GM18511 (cell line): ENCODE measurements around the gene ETS2.

Experiments used
- ATAC-seq: cut with Tn5 transposase; IDR thresholded peaks from one replicate; pipeline ENCODE4 v1.9.1; 2021; ENCODE audit warnings: mild to moderate bottlenecking, moderate library complexity; ENCODE audit not compliant: unreplicated experiment

The ETS2 gene

DNA sequence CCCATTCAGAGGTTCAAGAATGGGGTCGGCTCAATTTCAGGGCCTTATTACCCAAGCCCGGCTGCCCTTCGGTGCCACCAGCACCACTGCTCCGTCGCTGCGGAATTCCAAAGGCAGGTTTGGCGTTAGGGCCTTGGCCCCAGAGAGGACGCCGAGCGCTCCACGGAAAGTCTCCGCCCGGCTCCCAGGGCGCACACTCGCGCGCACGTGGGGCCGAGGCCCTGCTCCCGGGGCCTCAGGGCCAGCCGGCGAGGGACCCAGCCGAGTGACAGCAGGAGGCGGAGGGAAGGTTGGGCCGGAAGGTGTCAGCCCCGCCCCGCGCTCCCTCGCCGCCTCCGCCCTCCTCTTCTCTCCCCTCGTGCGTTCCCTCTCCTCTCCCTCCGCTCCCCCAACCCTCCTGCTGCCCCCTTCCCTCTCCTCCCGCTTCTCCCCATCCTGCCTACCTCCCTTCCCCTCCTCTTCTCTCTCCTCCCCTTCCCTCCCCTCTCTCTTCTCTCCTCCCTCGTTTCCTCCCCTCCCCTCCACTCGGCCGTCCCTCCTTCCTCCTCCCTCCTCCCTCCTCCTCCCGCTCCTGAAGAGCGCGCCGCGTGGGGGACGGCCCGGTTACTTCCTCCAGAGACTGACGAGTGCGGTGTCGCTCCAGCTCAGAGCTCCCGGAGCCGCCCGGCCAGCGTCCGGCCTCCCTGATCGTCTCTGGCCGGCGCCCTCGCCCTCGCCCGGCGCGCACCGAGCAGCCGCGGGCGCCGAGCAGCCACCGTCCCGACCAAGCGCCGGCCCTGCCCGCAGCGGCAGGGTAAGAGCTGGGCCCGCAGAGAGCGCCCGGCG, at the start of gene ETS2:
Gene ETS2 (plus strand): TSS at position 602 of the 825 bp plus-strand sequence. CDS start 4,106 bp downstream, outside the sequence.
- ATAC-seq, result peak; percentile 76

DNA sequence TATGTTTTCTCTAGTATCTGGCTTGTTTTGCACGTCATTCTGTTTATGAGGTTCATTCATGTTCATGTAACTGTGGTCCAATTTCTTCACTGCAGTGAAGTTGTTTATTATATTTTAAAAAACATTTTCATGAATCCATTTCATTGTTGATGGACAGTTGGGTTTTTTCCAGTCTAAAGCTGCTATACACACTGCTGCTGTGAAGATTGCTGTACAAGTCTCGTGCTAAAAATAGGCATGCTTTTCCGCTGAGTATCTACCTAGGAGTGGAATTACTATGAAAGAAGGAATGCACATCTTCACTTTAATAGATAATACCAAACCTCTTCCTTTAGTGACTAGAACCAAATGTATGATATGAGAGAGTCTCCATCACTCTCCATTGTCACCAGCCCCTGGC, 49.0 kb upstream of the ETS2 start:
- ATAC-seq, result no peak

DNA sequence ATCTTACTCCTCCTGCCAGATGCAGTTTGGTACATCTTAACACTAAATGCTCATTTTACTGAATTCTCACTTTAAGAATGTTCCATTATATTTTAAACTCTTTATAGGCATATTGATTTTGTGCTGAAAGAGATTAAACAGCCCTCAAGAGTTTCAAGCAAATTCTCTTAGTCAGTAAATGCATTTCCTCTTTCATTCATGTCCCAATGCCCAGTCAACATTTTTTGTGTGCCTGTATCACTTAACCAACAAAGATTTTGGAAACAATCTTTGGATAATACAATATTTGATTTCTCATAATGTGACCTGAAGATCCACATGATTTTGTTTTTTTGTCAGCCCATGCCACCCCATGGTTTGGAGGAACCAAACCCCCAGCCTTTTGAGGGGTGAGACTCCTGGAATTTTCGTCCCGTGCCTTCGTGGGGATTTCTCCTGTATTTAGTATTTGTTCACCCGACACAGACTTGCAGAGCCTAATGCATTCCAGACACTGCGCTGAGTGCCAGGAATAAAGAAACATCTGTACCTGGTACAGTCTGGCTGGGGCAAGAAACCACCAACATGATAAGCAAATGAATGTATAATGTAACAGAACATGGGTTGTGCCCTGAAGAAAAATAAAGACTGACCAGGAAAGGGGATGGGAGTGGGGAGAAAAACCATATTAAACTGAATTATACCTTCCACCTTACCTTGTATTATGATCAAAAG, 47.1 kb upstream of the ETS2 start:
- no peak for ATAC-seq

DNA sequence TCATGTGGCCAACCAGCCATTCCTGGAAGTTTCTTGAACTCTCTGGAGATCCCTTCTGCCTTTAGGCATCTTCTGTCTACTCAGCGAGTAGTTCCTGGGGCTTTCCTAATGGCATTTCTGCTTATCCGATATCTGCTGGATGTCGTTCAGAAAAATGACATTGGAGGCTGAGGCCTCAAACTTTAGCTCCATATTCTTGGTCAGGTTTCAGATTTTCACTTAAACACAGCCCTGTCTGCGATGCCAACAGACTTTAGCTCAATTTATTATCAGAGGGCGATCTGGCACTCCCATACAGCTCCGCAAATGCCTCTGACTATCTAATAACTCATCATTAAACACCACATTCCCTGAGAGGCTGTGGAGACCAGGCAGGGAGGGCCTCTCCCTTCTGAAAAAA, 46.3 kb upstream of the ETS2 start:
- ATAC-seq, result no peak

DNA sequence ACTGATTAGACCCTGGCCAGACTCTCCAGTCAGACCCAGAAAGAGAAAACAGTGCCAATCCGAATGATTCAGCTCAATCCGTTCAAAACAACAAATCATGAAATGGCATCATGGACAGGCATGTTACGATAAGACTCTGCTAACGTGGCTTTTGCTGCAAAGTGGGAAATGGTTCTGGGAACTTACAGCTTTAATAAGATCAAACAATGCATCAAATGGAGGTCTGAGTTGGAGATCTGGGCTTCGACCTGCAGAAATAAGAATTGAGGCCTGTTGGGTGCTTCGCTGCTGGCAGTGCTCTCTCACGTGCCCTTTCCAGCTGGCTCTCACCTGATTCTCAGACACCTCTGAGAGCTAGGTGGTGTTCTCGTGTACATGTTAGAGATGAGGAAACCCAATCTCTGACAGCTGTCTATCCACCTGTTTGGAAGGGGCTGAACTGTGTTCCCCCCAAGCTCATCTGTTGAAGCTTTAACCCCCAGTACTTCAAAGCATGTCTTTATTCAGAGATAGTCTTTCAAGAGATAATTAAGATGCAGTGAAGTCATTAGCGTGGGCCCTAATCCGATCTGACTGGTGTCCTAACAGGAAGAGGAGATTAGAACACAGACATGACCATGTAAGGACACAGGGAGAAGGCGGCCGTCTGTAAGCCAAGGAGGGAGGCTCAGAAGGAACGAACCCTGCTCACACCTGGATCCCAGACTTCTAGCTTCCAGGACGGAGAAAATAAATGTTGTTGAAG, 45.5 kb upstream of the ETS2 start:
- no peak for ATAC-seq

DNA sequence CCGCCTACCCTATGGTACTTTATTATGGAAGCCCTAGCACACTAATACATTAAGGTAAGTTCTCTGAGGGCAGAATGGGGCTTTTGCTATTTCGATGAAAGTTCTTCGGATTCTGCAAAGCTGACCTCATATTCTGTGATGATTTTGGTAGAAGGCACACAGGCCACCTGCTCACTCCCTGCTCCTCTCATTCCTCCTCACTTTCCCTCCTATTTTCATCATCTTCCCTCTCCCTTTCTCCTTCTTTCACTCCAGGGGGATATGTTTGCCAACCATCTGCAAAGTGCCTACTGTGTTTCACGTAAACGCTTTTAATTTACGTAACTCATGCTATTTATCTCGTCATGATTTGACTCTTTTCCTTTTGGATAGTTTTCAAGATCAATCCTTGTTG, 45.0 kb upstream of the ETS2 start:
- no peak for ATAC-seq

DNA sequence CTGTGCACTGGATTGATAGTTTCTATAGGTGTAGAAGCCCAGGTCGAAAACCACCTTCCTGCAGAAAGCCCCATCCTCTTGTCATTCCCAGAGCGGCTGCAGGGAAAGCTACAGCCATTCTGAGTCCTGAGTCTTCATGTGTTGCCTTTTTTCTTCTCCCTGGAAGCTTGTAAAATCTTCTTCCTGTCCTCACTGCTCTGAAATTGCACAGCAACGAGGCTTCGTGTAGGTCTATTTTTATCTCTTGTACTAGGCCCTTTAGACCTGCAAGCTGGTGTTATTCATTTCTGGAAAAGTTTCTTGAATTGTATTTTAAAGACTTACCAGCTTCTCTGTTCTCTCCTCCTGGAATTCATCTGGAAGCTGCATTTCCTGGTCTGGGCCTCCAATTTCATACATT, 44.2 kb upstream of the ETS2 start:
- ATAC-seq, result no peak

DNA sequence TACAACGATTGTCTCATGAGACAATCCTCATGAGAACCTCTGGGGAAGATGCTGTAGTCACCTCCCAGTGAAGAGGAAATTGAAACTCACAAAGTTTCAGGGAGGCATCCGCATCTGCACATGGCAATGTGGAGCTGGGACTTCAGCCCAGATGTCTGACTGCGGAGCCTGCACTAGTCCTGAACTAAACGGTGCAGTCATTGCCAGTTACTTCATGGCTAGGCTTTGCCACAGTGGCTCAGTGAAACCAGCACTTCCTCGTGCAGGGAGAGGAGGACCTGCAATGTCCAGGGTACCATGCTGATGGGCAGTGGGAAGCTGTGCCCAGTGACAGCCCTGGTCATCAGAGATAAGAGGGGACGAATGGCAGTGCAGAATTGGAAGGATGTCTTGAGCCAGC, 40.7 kb upstream of the ETS2 start:
- ATAC-seq, result no peak

DNA sequence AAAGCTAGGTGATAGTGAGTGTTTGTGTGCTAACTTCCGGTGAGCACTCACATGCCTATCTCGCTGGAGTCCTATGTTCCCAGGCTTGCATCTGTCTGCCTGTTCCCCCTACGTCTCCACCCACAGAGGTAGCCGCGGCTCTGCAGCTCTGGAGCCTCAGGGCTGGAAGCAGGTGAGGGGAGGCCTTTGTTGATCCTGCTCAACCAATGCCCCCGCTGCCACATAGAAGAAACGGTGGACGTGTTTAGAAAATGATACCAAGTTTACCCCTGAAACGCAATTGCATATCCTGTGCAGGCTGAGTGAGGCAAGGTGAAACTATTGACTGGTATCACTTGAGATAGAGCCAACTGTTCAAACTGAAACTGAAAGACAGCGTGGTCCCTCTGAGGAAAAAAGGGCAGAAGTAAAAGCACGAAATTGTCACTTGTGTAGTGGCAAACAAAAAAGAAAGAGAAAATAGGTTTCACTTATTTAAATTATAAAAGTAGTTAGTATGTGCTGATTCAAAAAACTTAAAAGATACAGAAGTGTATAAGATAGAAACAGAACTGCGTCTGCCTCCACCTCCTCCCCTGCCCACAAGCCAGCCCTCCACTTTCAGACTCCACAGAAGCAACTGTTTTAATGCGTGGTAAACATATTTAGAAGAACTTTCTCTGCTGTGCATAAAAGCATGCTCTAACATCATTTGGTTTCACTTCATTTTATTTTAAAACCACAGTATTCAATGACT, 38.6 kb upstream of the ETS2 start:
- peak; percentile 98 for ATAC-seq

DNA sequence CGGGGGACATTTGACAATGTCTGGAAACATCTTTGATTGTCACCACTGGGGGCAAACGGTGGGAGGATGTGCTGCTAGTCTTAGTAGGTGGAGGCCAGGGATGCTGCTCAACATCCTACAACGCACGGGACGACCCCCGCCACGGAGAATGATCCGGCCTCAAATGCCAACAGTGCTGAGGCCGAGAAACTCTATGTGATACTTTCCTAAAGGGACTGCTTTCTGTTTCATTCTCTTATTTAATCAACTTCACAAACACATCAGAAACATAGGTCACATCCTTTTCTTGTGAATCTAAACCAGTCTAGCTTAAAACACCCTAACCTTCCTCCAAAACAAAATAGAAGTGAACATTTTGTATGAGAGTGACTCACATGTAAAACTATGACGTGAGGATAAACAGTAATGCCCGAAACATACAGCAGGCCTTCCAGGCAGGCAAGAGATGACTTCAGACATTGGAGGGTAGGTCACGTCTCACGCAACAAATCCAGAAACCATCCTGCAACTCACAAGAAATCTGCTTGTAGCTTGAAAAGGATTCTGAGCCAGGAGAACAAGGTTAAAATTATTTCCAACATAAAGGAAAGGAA, 37.2 kb upstream of the ETS2 start:
- no peak for ATAC-seq

DNA sequence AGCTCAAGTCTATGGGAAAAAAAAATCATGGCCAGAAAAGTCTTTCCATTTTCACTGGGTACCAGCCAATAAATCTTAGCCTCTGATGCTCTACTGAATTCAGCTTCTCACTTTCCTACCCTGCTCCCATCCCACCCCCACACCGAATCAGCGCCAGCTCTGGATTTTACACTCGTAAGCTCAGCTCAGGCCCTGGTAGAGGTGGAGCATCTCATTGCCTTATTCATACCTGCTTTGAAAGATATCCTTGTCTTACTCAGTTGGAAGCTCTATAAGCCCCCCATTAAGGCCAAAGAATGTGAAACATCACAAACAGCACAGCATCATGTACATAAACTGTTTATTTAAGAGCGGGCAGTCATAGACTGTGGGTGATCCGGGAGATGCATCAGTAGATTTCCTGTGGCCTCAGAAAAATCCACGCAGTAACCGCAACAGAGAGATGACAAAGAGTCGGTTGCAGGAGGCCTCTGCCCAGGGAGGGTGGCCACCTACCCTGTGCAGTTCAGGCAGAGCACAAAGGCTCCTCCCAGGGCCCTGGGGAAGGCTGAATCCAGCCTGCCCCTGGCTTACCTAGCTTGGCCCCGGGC, 36.4 kb upstream of the ETS2 start:
- ATAC-seq, result no peak

DNA sequence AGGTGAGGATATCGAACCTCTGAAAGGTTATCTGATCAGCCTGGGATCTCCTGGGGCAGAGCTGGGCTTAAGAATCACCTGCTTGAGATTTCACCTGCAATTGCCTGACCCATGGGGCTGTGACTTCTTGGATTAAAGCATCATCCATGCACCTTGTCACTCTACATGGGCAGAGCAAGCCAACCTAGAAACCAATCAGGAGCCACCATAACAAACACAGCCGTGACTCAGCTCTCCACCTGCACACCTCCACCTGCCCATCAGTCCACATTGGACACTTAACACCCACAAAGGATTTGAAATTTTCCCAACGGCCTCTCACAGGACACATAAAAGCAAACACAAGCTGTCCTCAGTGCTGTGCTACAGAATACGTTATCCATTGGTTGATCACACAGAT, 35.1 kb upstream of the ETS2 start:
- no peak for ATAC-seq

DNA sequence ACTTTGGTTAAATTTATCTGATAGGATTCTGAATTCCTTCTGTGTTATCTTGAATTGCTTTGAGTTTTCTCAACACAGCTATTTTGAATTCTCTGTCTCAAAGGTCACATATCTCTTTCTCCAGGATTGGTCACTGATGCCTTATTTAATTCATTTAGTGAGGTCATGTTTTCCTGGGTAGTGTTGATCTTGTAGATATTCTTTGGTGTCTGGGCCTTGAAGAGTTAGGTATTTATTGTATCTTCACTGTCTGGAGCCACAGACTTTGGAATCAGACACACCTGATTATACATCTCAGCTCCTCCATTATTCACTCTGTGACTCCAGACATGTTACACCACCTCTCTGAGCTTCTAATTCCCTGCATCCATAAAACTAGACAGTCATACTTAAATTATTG, 34.2 kb upstream of the ETS2 start:
- no peak for ATAC-seq

DNA sequence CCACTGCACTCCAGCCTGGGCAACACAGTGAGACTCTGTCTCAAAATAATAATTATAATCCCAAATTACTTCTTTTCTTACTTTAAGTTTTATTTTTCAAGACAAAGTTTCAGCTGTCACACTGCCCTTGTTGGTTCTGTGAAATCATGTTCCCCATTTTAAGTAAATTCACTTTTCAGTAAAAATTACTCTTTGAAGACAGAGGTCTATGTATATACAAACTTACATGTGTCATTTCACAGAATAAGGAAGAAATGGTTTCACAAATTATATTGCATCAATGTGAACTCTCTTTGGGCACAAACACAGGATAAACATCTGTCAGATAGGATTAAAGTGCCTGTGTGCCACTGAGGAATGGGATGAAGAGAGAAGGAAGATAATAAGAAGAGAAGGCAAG, 33.1 kb upstream of the ETS2 start:
- ATAC-seq, result no peak

DNA sequence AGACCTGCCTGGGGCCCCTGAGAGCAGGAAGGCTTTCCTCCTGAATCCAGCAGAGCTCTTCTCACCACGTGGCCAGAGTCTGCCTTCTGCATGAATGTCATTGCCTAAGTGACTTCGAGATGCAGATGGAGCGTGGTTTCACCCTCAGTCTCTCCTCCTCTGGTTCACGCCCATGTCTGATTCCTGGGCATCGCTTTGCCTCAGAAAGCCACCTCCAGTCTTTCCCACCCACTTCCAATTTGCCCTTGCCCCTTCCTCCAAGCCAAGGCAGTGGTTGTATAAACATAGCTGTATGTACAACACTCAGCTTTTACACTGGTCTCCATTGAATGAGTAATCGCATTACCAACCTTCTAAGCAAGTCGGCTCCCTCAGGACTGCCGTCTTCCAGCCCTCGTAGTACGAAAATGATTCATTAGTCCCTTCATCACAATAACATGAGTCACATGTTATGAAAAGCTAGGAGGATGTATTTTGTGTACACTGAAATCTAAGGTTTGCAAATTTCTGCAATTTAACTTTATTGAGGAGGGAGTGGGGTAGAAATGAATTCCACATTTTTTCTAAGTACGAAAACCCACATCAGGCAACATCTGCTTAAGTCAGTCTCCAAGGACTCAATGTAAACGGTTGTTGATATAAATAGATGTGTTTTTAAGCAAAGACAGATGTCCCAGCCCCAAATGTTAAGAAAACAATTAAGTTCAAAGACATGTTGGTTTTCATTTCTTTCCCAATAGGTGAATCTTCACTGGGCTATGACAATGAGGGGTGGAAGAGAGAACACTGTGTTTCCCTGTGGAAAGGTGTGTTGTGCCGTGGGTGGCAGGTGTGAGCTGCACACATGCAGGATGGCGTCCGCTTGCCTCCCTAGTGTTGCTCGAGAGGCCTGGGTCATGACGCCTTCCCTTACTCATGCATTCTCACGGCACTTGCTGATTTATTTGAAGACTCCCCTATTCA, 32.3 kb upstream of the ETS2 start:
- no peak for ATAC-seq

DNA sequence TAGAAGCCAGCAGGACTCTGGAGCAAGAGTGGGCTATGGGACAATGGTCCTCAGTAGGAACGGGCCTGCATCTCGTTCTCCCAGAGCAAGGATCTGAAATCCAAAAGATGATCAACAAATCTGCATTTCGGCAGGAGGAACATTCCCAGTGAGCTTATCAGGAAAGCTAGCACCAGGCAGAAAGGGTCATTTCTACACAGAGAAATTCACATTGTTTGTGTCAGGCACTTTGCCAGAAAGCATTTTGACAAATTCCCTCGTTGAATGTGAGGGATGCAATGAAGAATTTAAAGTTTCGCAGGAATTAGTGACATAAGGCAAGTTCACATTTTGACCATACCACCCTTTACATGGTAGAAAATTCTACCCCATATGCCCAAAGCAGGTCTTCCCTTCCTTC, 31.6 kb upstream of the ETS2 start:
- no peak for ATAC-seq

DNA sequence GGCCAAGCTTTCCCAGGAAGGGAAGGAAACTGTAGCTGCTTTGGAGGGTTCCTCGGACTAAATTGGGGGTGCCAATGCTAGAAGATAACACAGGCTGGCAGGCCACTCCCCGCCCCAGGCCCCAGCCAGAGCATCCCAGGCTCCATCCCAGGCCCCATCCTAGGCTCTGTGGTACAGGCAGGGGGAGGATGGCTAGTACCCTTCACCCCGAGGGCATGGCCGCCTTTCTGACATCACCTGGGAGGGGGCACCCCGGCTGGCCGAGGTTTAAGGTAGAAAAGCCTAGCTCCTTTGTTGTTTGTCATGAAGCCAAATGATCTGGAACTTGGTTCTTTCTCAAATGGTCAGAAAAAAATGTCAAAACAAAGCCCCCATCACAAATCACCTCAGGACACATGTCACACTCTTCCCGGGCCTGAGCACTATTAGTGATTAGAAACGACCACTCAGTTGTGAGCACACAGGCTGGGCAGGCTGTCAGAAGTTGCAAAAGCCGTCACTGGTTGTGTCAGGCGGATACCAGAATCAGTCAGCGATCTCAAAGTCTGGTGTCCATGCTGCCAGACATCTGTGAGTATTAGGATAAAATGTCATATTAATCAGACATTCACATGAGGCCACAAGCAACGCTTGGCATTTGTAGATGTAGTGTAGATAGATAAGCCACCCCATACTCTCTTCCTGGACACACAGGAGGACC, 31.0 kb upstream of the ETS2 start:
- ATAC-seq, result no peak

DNA sequence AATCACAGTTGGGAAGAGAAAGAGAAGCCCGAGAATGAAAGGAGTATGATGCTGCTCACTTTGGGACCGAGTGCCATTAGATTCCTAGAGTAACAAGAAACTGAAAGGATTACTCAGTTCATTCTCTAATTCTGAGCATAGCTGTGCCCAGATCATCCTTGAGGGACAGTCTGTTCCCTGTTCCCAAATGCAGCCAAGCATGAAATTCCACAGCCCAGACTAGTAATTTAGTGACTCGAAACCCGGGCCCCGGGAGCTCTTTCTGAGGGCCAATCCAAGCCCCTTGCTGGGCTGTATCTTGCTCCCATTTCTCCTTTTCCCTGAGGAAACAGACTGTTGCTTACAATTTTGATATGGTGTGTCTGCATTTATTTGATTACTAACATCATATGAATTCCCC, 30.0 kb upstream of the ETS2 start:
- no peak for ATAC-seq

DNA sequence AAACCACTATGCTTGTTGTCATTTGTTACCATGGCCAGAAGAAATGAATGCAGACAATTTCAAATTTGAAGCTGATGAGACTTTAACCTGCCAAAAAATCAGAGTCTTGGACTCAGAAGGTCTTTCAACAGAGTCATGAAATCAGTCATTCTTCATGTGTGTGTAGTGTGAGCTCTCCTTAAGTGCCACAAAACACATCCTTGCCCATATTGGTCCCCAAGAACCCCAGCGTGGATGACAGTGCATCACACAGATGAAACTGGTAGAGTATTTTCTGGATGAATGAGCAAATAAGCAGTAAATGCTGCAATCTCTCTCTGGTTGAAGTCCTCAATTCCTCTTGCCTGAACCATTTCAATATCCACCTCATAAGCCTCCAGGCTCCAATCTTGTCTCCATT, 28.7 kb upstream of the ETS2 start:
- no peak for ATAC-seq
